MM.1S (cell line): ENCODE data around the gene SUPT4H1.

Experiments
- DNase-seq: peaks from one replicate; pipeline ENCODE4 v3.0.0-alpha.2; 2015
- H2AFZ ChIP-seq: fragments of 300-600 bp; sonication (generic); 2 replicates; pipeline ENCODE4 v1.6.0; 2016; ENCODE audit warnings: antibody characterized with exemption, low read length
- H3F3A ChIP-seq: fragments of 300-600 bp; sonication (generic); 2 replicates; pipeline ENCODE4 v1.6.1; 2016; ENCODE audit warnings: mild to moderate bottlenecking, antibody characterized with exemption, low read length, moderate library complexity, mixed read lengths; ENCODE audit not compliant: insufficient read depth
- H3K27ac ChIP-seq: fragments of 300-600 bp; sonication (generic); 2 replicates; pipeline ENCODE4 v1.5.1; 2016; ENCODE audit warnings: mild to moderate bottlenecking, low read length
- H3K27me3 ChIP-seq: fragments of 300-600 bp; sonication (generic); replicated peaks from 2 replicates; pipeline ENCODE4 v1.6.0; 2016; ENCODE audit warnings: low read length; ENCODE audit not compliant: insufficient read depth
- H3K36me3 ChIP-seq: fragments of 300-600 bp; sonication (generic); replicated peaks from 2 replicates; pipeline ENCODE4 v1.6.1; 2016; ENCODE audit warnings: mild to moderate bottlenecking, low read length, mixed read lengths; ENCODE audit not compliant: insufficient read depth
- H3K4me1 ChIP-seq: fragments of 300-600 bp; sonication (generic); 2 replicates; pipeline ENCODE4 v1.6.1; 2016; ENCODE audit warnings: low read length, mixed read lengths
- H3K4me2 ChIP-seq: fragments of 300-600 bp; sonication (generic); 2 replicates; pipeline ENCODE4 v1.6.0; 2016; ENCODE audit warnings: low read depth, low read length
- H3K4me3 ChIP-seq: fragments of 300-600 bp; sonication (generic); 2 replicates; pipeline ENCODE4 v1.5.1; 2016; ENCODE audit warnings: low read length, mixed read lengths
- H3K79me2 ChIP-seq: fragments of 300-600 bp; sonication (generic); 2 replicates; pipeline ENCODE4 v1.6.1; 2016; ENCODE audit warnings: mixed run types, low read length, mixed read lengths
- H3K9ac ChIP-seq: fragments of 300-600 bp; sonication (generic); 2 replicates; pipeline ENCODE4 v1.6.1; 2016; ENCODE audit warnings: low read length, mixed read lengths
- H3K9me2 ChIP-seq: fragments of 300-600 bp; sonication (generic); replicated peaks from 2 replicates; pipeline ENCODE4 v1.6.1; 2016; ENCODE audit warnings: mild to moderate bottlenecking, low read length, mixed read lengths; ENCODE audit not compliant: insufficient read depth
- H3K9me3 ChIP-seq: fragments of 300-600 bp; sonication (generic); replicated peaks from 2 replicates; pipeline ENCODE4 v1.6.1; 2016; ENCODE audit warnings: mild to moderate bottlenecking, low read length, mixed read lengths; ENCODE audit not compliant: insufficient read depth
- H4K20me1 ChIP-seq: fragments of 300-600 bp; sonication (generic); 2 replicates; pipeline ENCODE4 v1.6.1; 2016; ENCODE audit warnings: mild to moderate bottlenecking, low read length, moderate library complexity, mixed read lengths; ENCODE audit not compliant: insufficient read depth
- CTCF ChIP-seq: fragments of 300-600 bp; sonication (generic); IDR thresholded peaks from 2 replicates; pipeline ENCODE4 v1.5.1; 2016; ENCODE audit warnings: antibody characterized with exemption, low read length, mixed read lengths
- EZH2 ChIP-seq: fragments of 300-600 bp; sonication (generic); optimal IDR thresholded peaks from 2 replicates; pipeline ENCODE3; 2017; ENCODE audit warnings: low read depth, mild to moderate bottlenecking, antibody characterized with exemption, low read length, mixed read lengths
- EZH2phosphoT487 ChIP-seq: fragments of 300-600 bp; sonication (generic); IDR thresholded peaks from 2 replicates; pipeline ENCODE4 v1.6.1; 2018; ENCODE audit warnings: antibody characterized with exemption, low read length

Gene SUPT4H1

GRCh38 chr17:58377093-58377601 is 25.1 kb upstream of the SUPT4H1 start:
- Histone ChIP-seq H3K27me3 (no peaks in the 10 kb centered on the region; the same call in 1 of the 2 replicates), H3K4me1 (peaks cover 10% of the 10 kb centered on the region), H3K4me3 (no peak overlapping the region), H2AFZ (no peak overlapping the region), H3F3A (peaks cover 7% of the 10 kb centered on the region; the same call in 1 of the 2 replicates), H3K79me2 (no peaks in the 10 kb centered on the region), H3K27ac (no peak overlapping the region), H3K9me2 (no peaks in the 10 kb centered on the region), H3K9ac (no peak overlapping the region), H3K9me3 (no peaks in the 10 kb centered on the region), H3K4me2 (no peak overlapping the region), H3K36me3 (no peaks in the 10 kb centered on the region), H4K20me1 (no peaks in the 10 kb centered on the region)
- DNase-seq, result no peak
- TF ChIP-seq EZH2phosphoT487 (no peak), CTCF (no peak), EZH2 (no peak)

DNA sequence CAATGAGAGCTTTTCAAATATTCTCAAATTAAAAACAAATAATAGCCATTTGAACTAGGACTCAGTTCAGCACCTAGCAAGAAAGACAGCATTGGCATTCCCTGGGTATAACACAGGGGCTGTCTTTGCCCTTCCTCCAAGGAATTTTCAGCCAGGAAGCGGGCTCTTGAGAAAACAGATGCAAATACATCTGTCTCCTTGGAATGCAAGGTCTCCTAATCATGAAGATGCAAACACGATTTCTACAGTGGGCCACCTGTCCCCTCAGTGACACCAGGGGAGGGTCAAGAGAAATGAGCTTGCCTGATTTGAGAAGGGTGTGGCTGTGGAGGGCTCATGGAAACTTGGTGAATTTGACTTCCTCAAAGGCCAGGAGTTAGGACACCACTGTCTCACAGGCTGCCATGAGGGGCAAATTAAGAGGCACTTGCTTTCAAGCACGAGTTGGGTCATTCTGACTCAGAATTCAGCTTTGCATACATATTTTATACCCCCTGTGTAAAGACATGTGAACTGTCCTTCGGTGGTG is 24.5 kb upstream of the SUPT4H1 start:
- no peak for DNase-seq
- TF ChIP-seq EZH2phosphoT487 (no peak), EZH2 (no peak), CTCF (no peak)
- Histone ChIP-seq H4K20me1 (no peaks in the 10 kb centered on the region), H3K9me3 (no peaks in the 10 kb centered on the region), H2AFZ (no peak overlapping the region), H3K36me3 (no peaks in the 10 kb centered on the region), H3K27ac (no peak overlapping the region), H3K4me3 (no peak overlapping the region), H3K4me1 (peaks cover 4% of the 10 kb centered on the region), H3F3A (0 out of 2 replicates have a peak, but pooled peaks cover 1% of the 10 kb centered on the region), H3K9me2 (no peaks in the 10 kb centered on the region), H3K27me3 (no peaks in the 10 kb centered on the region; the same call in 1 of the 2 replicates), H3K9ac (no peak overlapping the region), H3K4me2 (no peak overlapping the region), H3K79me2 (no peaks in the 10 kb centered on the region)

- Histone ChIP-seq H3K9me2 (no peaks in the 10 kb centered on the region), H3K9ac (no peak overlapping the region), H4K20me1 (no peaks in the 10 kb centered on the region), H3K9me3 (no peaks in the 10 kb centered on the region), H3K27ac (no peak overlapping the region), H3K4me1 (no peaks in the 10 kb centered on the region), H3K79me2 (no peaks in the 10 kb centered on the region), H3K4me3 (no peak overlapping the region), H3K27me3 (no peaks in the 10 kb centered on the region; the same call in 1 of the 2 replicates), H3K36me3 (no peaks in the 10 kb centered on the region), H3F3A (no peaks in the 10 kb centered on the region), H2AFZ (no peak overlapping the region), H3K4me2 (no peak overlapping the region)
- TF ChIP-seq CTCF, result no peak
- no peak for TF ChIP-seq EZH2phosphoT487
- no peak for TF ChIP-seq EZH2
- DNase-seq, result no peak
Observed at GRCh38 chr17:58375811-58376210, 23.8 kb upstream of the SUPT4H1 start.
